ENCODE measurements around the gene MORN1. TPM values are rescaled to one million over a fixed set of nuclear protein-coding genes. Genes with fewer than 3 reads are reported as not detected.

Gene MORN1
- total and polyA plus RNA-seq, 9 of the 15 experiments (the other 6 are each of a cell fraction or from before 2014, with no cell fraction given), result 0.24 to 9.3 (median 4.2) TPM

DNA sequence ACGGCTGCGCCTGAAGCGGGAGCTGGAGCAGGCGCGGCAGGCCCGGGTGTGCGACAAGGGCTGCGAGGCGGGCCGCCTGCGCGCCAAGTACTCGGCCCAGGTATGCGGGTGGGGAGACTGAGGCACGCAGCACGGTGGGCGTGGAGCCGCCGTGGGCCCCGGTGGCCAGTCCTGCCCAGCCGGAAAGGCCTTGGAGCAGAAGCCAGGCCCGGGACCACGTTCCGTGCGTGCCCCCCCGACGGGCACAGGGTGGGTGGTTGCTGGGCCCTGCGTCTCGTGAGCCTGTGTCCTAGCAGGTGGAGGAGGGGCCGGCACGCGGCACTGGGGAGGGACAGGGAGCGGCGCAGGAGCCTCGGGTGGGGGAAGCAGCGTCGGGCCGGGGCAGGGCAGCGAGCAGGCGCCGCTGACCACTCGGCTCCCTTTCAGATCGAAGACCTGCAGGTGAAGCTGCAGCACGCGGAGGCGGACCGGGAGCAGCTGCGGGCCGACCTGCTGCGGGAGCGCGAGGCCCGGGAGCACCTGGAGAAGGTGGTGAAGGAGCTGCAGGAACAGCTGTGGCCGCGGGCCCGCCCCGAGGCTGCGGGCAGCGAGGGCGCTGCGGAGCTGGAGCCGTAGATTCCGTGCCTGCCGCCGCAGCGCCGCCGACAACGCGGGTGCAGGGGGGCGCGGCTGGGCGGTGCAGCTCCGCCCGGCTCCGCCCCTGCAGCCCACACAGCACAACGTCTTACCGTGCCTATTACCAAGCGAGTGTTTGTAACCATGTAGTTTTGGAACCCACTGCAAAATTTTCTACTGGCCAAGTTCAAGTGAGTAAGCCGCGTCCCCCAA is 85.0 kb downstream of the MORN1 start (continued):
- TF ChIP-seq, protein P1, sequence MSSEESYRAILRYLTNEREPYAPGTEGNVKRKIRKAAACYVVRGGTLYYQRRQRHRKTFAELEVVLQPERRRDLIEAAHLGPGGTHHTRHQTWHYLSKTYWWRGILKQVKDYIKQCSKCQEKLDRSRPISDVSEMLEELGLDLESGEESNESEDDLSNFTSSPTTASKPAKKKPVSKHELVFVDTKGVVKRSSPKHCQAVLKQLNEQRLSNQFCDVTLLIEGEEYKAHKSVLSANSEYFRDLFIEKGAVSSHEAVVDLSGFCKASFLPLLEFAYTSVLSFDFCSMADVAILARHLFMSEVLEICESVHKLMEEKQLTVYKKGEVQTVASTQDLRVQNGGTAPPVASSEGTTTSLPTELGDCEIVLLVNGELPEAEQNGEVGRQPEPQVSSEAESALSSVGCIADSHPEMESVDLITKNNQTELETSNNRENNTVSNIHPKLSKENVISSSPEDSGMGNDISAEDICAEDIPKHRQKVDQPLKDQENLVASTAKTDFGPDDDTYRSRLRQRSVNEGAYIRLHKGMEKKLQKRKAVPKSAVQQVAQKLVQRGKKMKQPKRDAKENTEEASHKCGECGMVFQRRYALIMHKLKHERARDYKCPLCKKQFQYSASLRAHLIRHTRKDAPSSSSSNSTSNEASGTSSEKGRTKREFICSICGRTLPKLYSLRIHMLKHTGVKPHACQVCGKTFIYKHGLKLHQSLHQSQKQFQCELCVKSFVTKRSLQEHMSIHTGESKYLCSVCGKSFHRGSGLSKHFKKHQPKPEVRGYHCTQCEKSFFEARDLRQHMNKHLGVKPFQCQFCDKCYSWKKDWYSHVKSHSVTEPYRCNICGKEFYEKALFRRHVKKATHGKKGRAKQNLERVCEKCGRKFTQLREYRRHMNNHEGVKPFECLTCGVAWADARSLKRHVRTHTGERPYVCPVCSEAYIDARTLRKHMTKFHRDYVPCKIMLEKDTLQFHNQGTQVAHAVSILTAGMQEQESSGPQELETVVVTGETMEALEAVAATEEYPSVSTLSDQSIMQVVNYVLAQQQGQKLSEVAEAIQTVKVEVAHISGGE (CRISPR knock-in tag; IDR thresholded peaks at IDR 0.05), result no peak
- TF ChIP-seq PHTF2 (CRISPR knock-in tag; IDR thresholded peaks at IDR 0.05) (no peak), CBFB (CRISPR knock-in tag; IDR thresholded peaks at IDR 0.05) (no peak)

DNA sequence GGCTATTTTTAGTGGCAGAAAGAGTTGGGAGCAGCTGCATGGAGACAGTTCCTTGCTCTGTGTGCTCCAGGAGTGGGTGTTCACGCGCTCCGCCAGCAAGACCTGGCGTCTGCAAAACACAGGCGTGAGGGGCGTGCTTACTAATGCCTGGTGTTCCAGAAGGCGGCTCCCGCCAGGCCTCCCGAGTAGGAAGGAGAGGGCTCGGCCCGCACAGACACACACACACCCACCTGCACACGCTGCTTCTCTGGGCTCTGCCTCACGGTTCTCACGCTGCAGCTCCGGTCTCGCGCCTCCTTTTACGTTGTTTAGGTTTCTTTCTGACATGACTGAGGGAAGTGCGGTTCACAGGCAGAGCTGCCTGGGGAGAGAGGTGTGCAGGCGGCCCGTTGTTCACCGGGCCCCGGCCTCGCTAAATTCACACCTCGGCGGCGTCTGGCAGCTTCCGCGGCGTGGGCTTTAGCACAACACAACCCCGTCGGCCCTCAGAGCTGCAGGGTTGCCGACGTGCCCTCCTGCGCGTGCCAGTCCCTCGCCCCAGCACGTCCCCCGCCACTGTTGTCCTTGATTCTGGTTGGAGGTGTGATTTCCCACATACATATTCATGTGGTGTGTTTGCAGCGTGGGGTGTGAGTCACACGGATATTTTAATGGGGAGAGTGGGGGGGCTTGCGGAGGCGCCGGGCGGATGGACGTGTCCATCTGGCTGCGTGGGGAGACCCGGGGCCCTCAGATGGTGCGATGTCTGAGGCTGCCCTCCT is 86.3 kb downstream of the MORN1 start:
- POLR2A ChIA-PET, result interaction anchor here (0.6 kb wide), 1 partner anchor 68 kb away, joined by 3 read pairs; no protein-coding TSS in a partner anchor
- Histone ChIP-seq H3K4me1 (replicated peaks in 1 of 2; ENCODE audit: control insufficient read depth in 2 of 2, insufficient read depth in 2 of 2, low read length in 2 of 2) (peaks cover 0 to 53% of the 10 kb centered on the region in 2 experiments; a peak in 2 of 5 replicates), H2AFZ (ENCODE audit: low read depth, low read length) (no peak overlapping the region), H3K27ac (ENCODE audit: extremely low read depth, low read depth, low read length) (no peak overlapping the region), H4K20me1 (replicated peaks; ENCODE audit: control insufficient read depth, insufficient read depth, low read length) (peaks cover 5% of the 10 kb centered on the region; the same call in 1 of the 2 replicates), H3K36me3 (ENCODE audit: control insufficient read depth, insufficient read depth, low read length) (peaks cover 71% of the 10 kb centered on the region; the same call in 2 of the 3 replicates), H3K4me3 (no peak overlapping the region), H3K9me1 (ENCODE audit: control insufficient read depth, insufficient read depth, low read length) (no peaks in the 10 kb centered on the region), H3K9ac (ENCODE audit: insufficient read depth in 1 of 2, low read depth in 2 of 2, low read length in 2 of 2) (no peak overlapping the region), H3K9me3 (replicated peaks; ENCODE audit: control insufficient read depth, insufficient read depth, low read depth, low read length) (no peaks in the 10 kb centered on the region), H3K27me3 (ENCODE audit: control insufficient read depth in 2 of 2, insufficient read depth in 2 of 2, low read length in 2 of 2) (no peaks in the 10 kb centered on the region), H3K79me2 (ENCODE audit: control insufficient read depth, insufficient read depth, low read length) (peaks cover 24% of the 10 kb centered on the region), H3K4me2 (ENCODE audit: insufficient read depth, low read length) (no peak overlapping the region)
- intact Hi-C loops (cut with micrococcal nuclease), result no loop called here
- BruUV-seq (replicated peaks), result no TSS peak
- DNase-seq (ENCODE audit: extremely low read depth in 1 of 4, low spot score in 3 of 4), result no peak
- in situ Hi-C loops (cut with MboI), result no loop called here
- FAIRE-seq, result no peak
- WGBS (ENCODE audit: insufficient coverage, low coverage, missing lambda C conversion rate), result 94% methylated on average over 35 of the region's 49 CpGs
- ATAC-seq, result no peak
- CTCF ChIA-PET (ENCODE audit: low intra/inter-chr PET ratio), result no interaction called here
- TF ChIP-seq, protein P2, sequence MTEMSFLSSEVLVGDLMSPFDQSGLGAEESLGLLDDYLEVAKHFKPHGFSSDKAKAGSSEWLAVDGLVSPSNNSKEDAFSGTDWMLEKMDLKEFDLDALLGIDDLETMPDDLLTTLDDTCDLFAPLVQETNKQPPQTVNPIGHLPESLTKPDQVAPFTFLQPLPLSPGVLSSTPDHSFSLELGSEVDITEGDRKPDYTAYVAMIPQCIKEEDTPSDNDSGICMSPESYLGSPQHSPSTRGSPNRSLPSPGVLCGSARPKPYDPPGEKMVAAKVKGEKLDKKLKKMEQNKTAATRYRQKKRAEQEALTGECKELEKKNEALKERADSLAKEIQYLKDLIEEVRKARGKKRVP (CRISPR knock-in tag; IDR thresholded peaks at IDR 0.05), result no peak
- no peak for TF ChIP-seq BDP1 (IDR thresholded peaks at IDR 0.05; ENCODE audit: insufficient read depth, insufficient read length)
- TF ChIP-seq FOXK2 (conservative IDR thresholded peaks at IDR 0.05 in 1 of 2, IDR thresholded peaks at IDR 0.05 in 1 of 2; ENCODE audit: low read depth in 2 of 2), result no peak
- no peak for TF ChIP-seq CBFA2T3 (IDR thresholded peaks at IDR 0.05)
- TF ChIP-seq, protein P3, sequence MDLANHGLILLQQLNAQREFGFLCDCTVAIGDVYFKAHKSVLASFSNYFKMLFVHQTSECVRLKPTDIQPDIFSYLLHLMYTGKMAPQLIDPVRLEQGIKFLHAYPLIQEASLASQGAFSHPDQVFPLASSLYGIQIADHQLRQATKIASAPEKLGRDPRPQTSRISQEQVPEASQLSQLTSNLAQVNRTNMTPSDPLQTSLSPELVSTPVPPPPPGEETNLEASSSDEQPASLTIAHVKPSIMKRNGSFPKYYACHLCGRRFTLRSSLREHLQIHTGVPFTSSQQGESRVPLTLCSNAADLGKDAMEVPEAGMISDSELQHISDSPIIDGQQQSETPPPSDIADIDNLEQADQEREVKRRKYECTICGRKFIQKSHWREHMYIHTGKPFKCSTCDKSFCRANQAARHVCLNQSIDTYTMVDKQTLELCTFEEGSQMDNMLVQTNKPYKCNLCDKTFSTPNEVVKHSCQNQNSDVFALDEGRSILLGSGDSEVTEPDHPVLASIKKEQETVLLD (IDR thresholded peaks at IDR 0.05), result no peak
- no peak for TF ChIP-seq RBM34 (IDR thresholded peaks at IDR 0.05; ENCODE audit: borderline replicate concordance, insufficient read depth, low read length)
- no peak for TF ChIP-seq MXI1 (IDR thresholded peaks at IDR 0.05; ENCODE audit: low read depth, low read length)
- no peak for TF ChIP-seq CREB1 (IDR thresholded peaks at IDR 0.05)
- TF ChIP-seq CREB1 (CRISPR knock-in tag; IDR thresholded peaks at IDR 0.05), result no peak

Measured in K562 (cell line).